ENCODE results near the gene IFNGR1. TPM values are rescaled to one million over a fixed set of nuclear protein-coding genes. Genes with fewer than 3 reads are reported as not detected.
"Not testable (repeated sequence)": the region's sequence is repeated elsewhere in the genome, so short reads cannot be mapped to it uniquely, and the experiment has no call there.

Gene IFNGR1
- total RNA-seq, 5 donors from 2014 or later (not counting 1 experiment from before 2014, with no cell fraction given): 23.6 to 42.4 (median 28.5) TPM

- Histone ChIP-seq H3K9me3 (no peaks in the 10 kb centered on the region), H3K4me3 (ENCODE audit: control insufficient read depth in 1 of 2, extremely low read depth in 1 of 2, low read length in 1 of 2) (peak overlapping the region; percentile 78 to 85), H3K27me3 (replicated peaks in 1 of 2; ENCODE audit: control insufficient read depth in 2 of 2, extremely low read depth in 1 of 2, insufficient read depth in 2 of 2, low read length in 1 of 2) (no peaks in the 10 kb centered on the region), H3K4me1 (ENCODE audit: control insufficient read depth in 1 of 2, extremely low read depth in 1 of 2, insufficient read depth in 2 of 2, low read length in 2 of 2) (peaks cover 19 to 34% of the 10 kb centered on the region in 2 experiments), H3K36me3 (ENCODE audit: control insufficient read depth in 2 of 2, extremely low read depth in 1 of 2, insufficient read depth in 1 of 2, low read length in 1 of 2) (no peaks in the 10 kb centered on the region), H3K27ac (ENCODE audit: low read length) (peak overlapping the region; percentile 90)
- H3K4me1 Mint-ChIP-seq: peaks cover 69 to 72% (median 71%) of the 10 kb centered on the region in 3 donors
- WGBS (ENCODE audit: insufficient coverage): 37% methylated on average over 4 of the region's 12 CpGs
- H3K4me3 Mint-ChIP-seq: peak overlapping the region; percentile 96 to 100 (median 96)
- H3K27me3 Mint-ChIP-seq: no peaks in the 10 kb centered on the region
- H3K9me3 Mint-ChIP-seq: no peaks in the 10 kb centered on the region
- CTCF ChIA-PET: interaction anchor here in 1 of 2 donors (0.5 to 1.3 kb wide), 3 partner anchors 10 to 396 kb away, joined by 3 to 5 read pairs (median 4); partner anchors contain the start of gene PEX7
- H3K36me3 Mint-ChIP-seq: peaks cover 5% of the 10 kb centered on the region
- DNase-seq (peak in 1 of 35 experiments; percentile 32), ATAC-seq (replicated peaks in 1 of 4) (no peak)
- POLR2A ChIA-PET: interaction anchor here (0.5 to 1.8 kb wide), 7 partner anchors 10 to 649 kb away, joined by 3 to 7 read pairs (median 5); partner anchors contain the start of gene TNFAIP3 (in 1 of the 2)
- H3K27ac Mint-ChIP-seq: peak overlapping the region; percentile 97 to 98
These were observed 1.2 kb downstream of the IFNGR1 start for GRCh38 chr6:137217801-137218472.

GRCh38 chr6:137216875-137217553, 2.2 kb downstream of the IFNGR1 start:
- no peak overlapping the region for H3K27ac ChIP-seq (ENCODE audit: low read length)
- H3K4me3 Mint-ChIP-seq: peak overlapping the region; percentile 59 to 96 (median 96)
- ChIA-PET CTCF (interaction anchor here in 1 of 2 donors (1.3 kb wide), 1 partner anchor 11 kb away, joined by 4 read pairs; no protein-coding TSS in a partner anchor), POLR2A (interaction anchor here (0.5 to 1.8 kb wide), 7 partner anchors 11 to 650 kb away, joined by 3 to 7 read pairs (median 3); partner anchors contain the start of gene TNFAIP3 (in 1 of the 2))
- DNase-seq: no peak
- H3K27me3 ChIP-seq (replicated peaks in 1 of 2; ENCODE audit: control insufficient read depth in 2 of 2, extremely low read depth in 1 of 2, insufficient read depth in 2 of 2, low read length in 1 of 2): no peaks in the 10 kb centered on the region
- no peaks in the 10 kb centered on the region for H3K9me3 ChIP-seq
- H3K27ac Mint-ChIP-seq: peak overlapping the region; percentile 53 to 97
- no peaks in the 10 kb centered on the region for H3K36me3 ChIP-seq (ENCODE audit: control insufficient read depth in 2 of 2, extremely low read depth in 1 of 2, insufficient read depth in 1 of 2, low read length in 1 of 2)
- no peaks in the 10 kb centered on the region for H3K27me3 Mint-ChIP-seq
- H3K4me3 ChIP-seq (ENCODE audit: control insufficient read depth in 1 of 2, extremely low read depth in 1 of 2, low read length in 1 of 2): peak overlapping the region in 1 of 2 donors; percentile 78
- ATAC-seq (replicated peaks in 1 of 4): no peak
- peaks cover 68 to 71% (median 70%) of the 10 kb centered on the region in 3 donors for H3K4me1 Mint-ChIP-seq
- peaks cover 8% of the 10 kb centered on the region for H3K36me3 Mint-ChIP-seq
- no peaks in the 10 kb centered on the region for H3K9me3 Mint-ChIP-seq
- 86% methylated on average over 8 of the region's 12 CpGs for WGBS (ENCODE audit: insufficient coverage)
- H3K4me1 ChIP-seq (ENCODE audit: control insufficient read depth in 1 of 2, extremely low read depth in 1 of 2, insufficient read depth in 2 of 2, low read length in 2 of 2): peaks cover 16 to 37% of the 10 kb centered on the region in 2 experiments

DNA sequence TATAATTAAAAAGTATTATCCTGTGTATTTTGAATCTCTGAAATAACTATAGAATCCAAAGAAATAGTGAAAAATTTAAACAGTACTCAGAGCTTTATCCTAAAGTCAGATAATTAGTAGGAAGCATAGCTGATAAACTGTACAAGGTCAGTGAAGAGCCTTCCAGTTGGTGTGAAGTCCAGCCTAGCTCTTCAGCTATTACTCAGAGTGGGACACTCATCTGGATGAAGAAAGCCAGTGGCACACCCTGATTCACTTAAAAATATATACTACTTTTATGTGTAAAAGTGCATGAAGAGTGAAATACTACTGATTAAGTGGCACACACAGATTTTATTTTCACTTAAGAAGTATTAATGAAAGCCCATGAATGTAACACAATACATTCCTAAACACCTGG, 3.1 kb downstream of the IFNGR1 start:
- Histone ChIP-seq H3K27me3 (replicated peaks in 1 of 2; ENCODE audit: control insufficient read depth in 2 of 2, extremely low read depth in 1 of 2, insufficient read depth in 2 of 2, low read length in 1 of 2) (no peaks in the 10 kb centered on the region), H3K9me3 (no peaks in the 10 kb centered on the region), H3K4me1 (ENCODE audit: control insufficient read depth in 1 of 2, extremely low read depth in 1 of 2, insufficient read depth in 2 of 2, low read length in 2 of 2) (peaks cover 16 to 37% of the 10 kb centered on the region in 2 experiments), H3K4me3 (ENCODE audit: control insufficient read depth in 1 of 2, extremely low read depth in 1 of 2, low read length in 1 of 2) (no peak overlapping the region), H3K27ac (ENCODE audit: low read length) (no peak overlapping the region), H3K36me3 (ENCODE audit: control insufficient read depth in 2 of 2, extremely low read depth in 1 of 2, insufficient read depth in 1 of 2, low read length in 1 of 2) (no peaks in the 10 kb centered on the region)
- Mint-ChIP-seq H3K9me3 (no peaks in the 10 kb centered on the region), H3K27me3 (no peaks in the 10 kb centered on the region), H3K4me1 (peaks cover 74 to 79% (median 74%) of the 10 kb centered on the region in 3 donors), H3K27ac (peak overlapping the region; percentile 22 to 36), H3K4me3 (peak overlapping the region; percentile 59 to 96 (median 96)), H3K36me3 (peaks cover 8% of the 10 kb centered on the region)
- ATAC-seq (replicated peaks in 1 of 4) (no peak), DNase-seq (no peak)
- ChIA-PET CTCF (interaction anchor here in 1 of 2 donors (0.8 kb wide), 1 partner anchor 52 kb away, joined by 8 read pairs; no protein-coding TSS in a partner anchor), POLR2A (interaction anchor here in 1 of 2 donors (0.7 kb wide), 1 partner anchor 61 kb away, joined by 3 read pairs; no protein-coding TSS in a partner anchor)

- peaks cover 16 to 35% of the 10 kb centered on the region in 2 experiments for H3K4me1 ChIP-seq (ENCODE audit: control insufficient read depth in 1 of 2, extremely low read depth in 1 of 2, insufficient read depth in 2 of 2, low read length in 2 of 2)
- H3K36me3 ChIP-seq (ENCODE audit: control insufficient read depth in 2 of 2, extremely low read depth in 1 of 2, insufficient read depth in 1 of 2, low read length in 1 of 2); POLR2A ChIA-PET; ATAC-seq (replicated peaks in 1 of 4); H3K9me3 ChIP-seq; H3K4me3 ChIP-seq (ENCODE audit: control insufficient read depth in 1 of 2, extremely low read depth in 1 of 2, low read length in 1 of 2); H3K27me3 Mint-ChIP-seq; DNase-seq; H3K9me3 Mint-ChIP-seq; H3K27ac ChIP-seq (ENCODE audit: low read length); H3K4me3 Mint-ChIP-seq; H3K36me3 Mint-ChIP-seq; H3K27me3 ChIP-seq (replicated peaks in 1 of 2; ENCODE audit: control insufficient read depth in 2 of 2, extremely low read depth in 1 of 2, insufficient read depth in 2 of 2, low read length in 1 of 2); H3K27ac Mint-ChIP-seq: not testable (repeated sequence)
- H3K4me1 Mint-ChIP-seq: peaks cover 75 to 82% (median 76%) of the 10 kb centered on the region in 3 donors
- 63% methylated on average over 1 of the region's 3 CpGs for WGBS (ENCODE audit: insufficient coverage)
- CTCF ChIA-PET: interaction anchor here in 1 of 2 donors (0.8 kb wide), 1 partner anchor 52 kb away, joined by 8 read pairs; no protein-coding TSS in a partner anchor
These were observed 3.6 kb downstream of the IFNGR1 start for GRCh38 chr6:137215630-137216029.

- ATAC-seq (replicated peaks in 1 of 4) (no peak), DNase-seq (no peak)
- Histone ChIP-seq H3K27ac (ENCODE audit: low read length) (no peak overlapping the region), H3K9me3 (no peaks in the 10 kb centered on the region), H3K27me3 (replicated peaks in 1 of 2; ENCODE audit: control insufficient read depth in 2 of 2, extremely low read depth in 1 of 2, insufficient read depth in 2 of 2, low read length in 1 of 2) (no peaks in the 10 kb centered on the region), H3K36me3 (ENCODE audit: control insufficient read depth in 2 of 2, extremely low read depth in 1 of 2, insufficient read depth in 1 of 2, low read length in 1 of 2) (no peaks in the 10 kb centered on the region), H3K4me1 (ENCODE audit: control insufficient read depth in 1 of 2, extremely low read depth in 1 of 2, insufficient read depth in 2 of 2, low read length in 2 of 2) (peaks cover 16 to 34% of the 10 kb centered on the region in 2 experiments), H3K4me3 (ENCODE audit: control insufficient read depth in 1 of 2, extremely low read depth in 1 of 2, low read length in 1 of 2) (no peak overlapping the region)
- Mint-ChIP-seq H3K4me3 (no peak overlapping the region), H3K36me3 (peaks cover 14% of the 10 kb centered on the region), H3K9me3 (no peaks in the 10 kb centered on the region), H3K27ac (no peak overlapping the region), H3K4me1 (peaks cover 73 to 77% (median 74%) of the 10 kb centered on the region in 3 donors), H3K27me3 (no peaks in the 10 kb centered on the region)
- POLR2A ChIA-PET: interaction anchor here in 1 of 2 donors (0.6 kb wide), 1 partner anchor 456 kb away, joined by 3 read pairs; no protein-coding TSS in a partner anchor
- CTCF ChIA-PET: no interaction called here
- no CpG with 5 or more reads among the region's 3 CpGs for WGBS (ENCODE audit: insufficient coverage)
These were observed 4.3 kb downstream of the IFNGR1 start for GRCh38 chr6:137214931-137215330.

DNA sequence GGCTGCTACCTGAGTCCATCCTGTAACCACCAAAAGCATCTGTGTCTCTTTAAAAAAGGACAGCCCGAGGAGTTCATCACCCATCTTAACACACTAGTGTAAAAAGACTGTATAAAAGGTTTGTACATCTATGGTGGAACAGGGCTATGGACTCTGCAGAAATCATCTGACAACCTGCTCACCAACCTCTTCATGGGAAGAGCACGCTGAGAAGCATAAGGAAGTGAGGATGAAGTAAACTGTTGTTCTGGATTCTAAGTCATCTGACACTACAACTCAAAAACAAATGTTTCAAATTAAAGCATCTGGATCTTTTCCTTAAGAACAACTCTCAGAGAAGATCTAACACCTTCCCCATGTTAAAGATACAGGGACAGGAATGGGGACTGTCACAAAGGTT, 5.4 kb downstream of the IFNGR1 start:
- no peak for DNase-seq
- WGBS (ENCODE audit: insufficient coverage): no CpG with 5 or more reads among the region's 2 CpGs
- H3K4me1 Mint-ChIP-seq: peaks cover 76 to 82% (median 78%) of the 10 kb centered on the region in 3 donors
- ChIA-PET CTCF (interaction anchor here in 1 of 2 donors (1.0 kb wide), 1 partner anchor 18 kb away, joined by 3 read pairs; no protein-coding TSS in a partner anchor), POLR2A (interaction anchor here in 1 of 2 donors (0.5 to 1.2 kb wide), 3 partner anchors 10 to 1359 kb away, joined by 3 to 5 read pairs (median 3); no protein-coding TSS in a partner anchor)
- Histone ChIP-seq H3K4me3 (ENCODE audit: control insufficient read depth in 1 of 2, extremely low read depth in 1 of 2, low read length in 1 of 2) (no peak overlapping the region), H3K27me3 (replicated peaks in 1 of 2; ENCODE audit: control insufficient read depth in 2 of 2, extremely low read depth in 1 of 2, insufficient read depth in 2 of 2, low read length in 1 of 2) (no peaks in the 10 kb centered on the region), H3K36me3 (ENCODE audit: control insufficient read depth in 2 of 2, extremely low read depth in 1 of 2, insufficient read depth in 1 of 2, low read length in 1 of 2) (no peaks in the 10 kb centered on the region), H3K9me3 (no peaks in the 10 kb centered on the region), H3K4me1 (ENCODE audit: control insufficient read depth in 1 of 2, extremely low read depth in 1 of 2, insufficient read depth in 2 of 2, low read length in 2 of 2) (peaks cover 12 to 28% of the 10 kb centered on the region in 2 experiments), H3K27ac (ENCODE audit: low read length) (no peak overlapping the region)
- peaks cover 0 to 5% (median 0%) of the 10 kb centered on the region in 3 donors for H3K9me3 Mint-ChIP-seq
- H3K4me3 Mint-ChIP-seq: no peak overlapping the region
- H3K36me3 Mint-ChIP-seq: peaks cover 25% of the 10 kb centered on the region
- no peak overlapping the region for H3K27ac Mint-ChIP-seq
- no peaks in the 10 kb centered on the region for H3K27me3 Mint-ChIP-seq
- no peak for ATAC-seq (replicated peaks in 1 of 4)
